Measurements from ENCODE around the gene CAB39L.

DNA sequence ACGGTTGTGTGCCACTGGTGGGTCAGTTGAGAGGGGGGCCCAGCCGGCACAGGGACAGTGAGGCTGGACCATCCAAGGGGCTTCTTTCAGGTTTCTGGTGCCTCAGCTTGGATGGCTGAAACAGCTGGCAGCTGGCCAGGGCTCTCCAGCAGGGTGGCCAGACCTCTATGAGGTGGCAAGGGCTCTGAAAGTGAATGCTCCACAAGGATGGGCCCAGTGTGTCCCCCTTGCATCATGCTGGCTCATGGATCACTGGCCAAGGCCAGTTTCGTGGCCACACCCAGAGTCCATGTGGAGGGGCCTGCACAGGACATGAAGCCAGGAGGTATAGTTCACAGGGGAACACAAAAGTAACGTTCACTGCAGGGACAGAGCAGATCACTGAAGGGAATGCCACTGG lies 146.5 kb downstream of the CAB39L start:
- TF ChIP-seq CTCF (optimal IDR thresholded peaks at IDR 0.05 in 1 of 3, IDR thresholded peaks at IDR 0.05 in 1 of 3, conservative IDR thresholded peaks at IDR 0.05 in 1 of 3; ENCODE audit: extremely low read depth in 1 of 3, insufficient read depth in 2 of 3, low read length in 3 of 3) (no peak), EZH2 (IDR thresholded peaks at IDR 0.05; ENCODE audit: low read length) (no peak)

All from keratinocyte (primary cell).